Adipose tissue (tissue), 3 donors: ENCODE data around the gene GSK3B. TPM values are rescaled to one million over a fixed set of nuclear protein-coding genes. Genes with fewer than 3 reads are reported as not detected.

Experiments used
- H3K27ac ChIP-seq: one replicate; pipeline ENCODE4 v1.5.1; 2013; ENCODE audit warnings: low read depth, low read length
- WGBS, 3 donors: extraction: QIAGEN DNeasy Blood & Tissue Kit; methylation state at CpG; one replicate each; pipeline ENCODE4 v1.1.7; 2013; 5-methylcytosine and 5-hydroxymethylcytosine counted together
- polyA plus RNA-seq, 3 donors: library from polyadenylated mRNA; stranded (reverse); fragments of 200-250 nt; gene quantifications; one replicate each; pipeline ENCODE4 v1.2.3, GENCODE V29; 2013
- donor health status: healthy with polysubstance abuse.
- donor health status: Bipolar disorder and iron deficiency.
- donor health status: healthy.

Gene GSK3B
- polyA plus RNA-seq, 3 donors, result 6.3 to 14.0 (median 7.6) TPM

- WGBS, 3 donors, result 92 to 100% (median 98%) methylated on average over 1 of the region's 1 CpG
Measured at GRCh38 chr3:119976214-119976613, 118.0 kb downstream of the GSK3B start.

DNA sequence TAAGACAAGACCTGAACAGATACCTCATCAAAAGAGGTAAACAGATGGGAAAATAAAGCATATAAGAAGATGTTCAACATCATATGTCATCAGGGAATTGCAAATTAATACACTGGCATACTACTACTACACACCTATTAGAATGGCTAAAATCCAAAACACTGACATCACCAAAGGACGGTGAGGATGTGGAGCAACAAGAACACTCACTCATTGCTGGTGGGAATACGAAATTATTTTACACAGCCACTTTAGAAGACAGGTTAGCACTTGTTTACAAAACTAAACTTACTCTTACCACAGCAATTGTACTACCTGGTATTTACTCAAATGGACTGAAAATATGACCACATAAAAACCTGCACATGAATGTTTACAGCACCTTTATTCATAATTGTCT is 119.6 kb downstream of the GSK3B start:
- WGBS, 3 donors, result 89 to 92% (median 91%) methylated on average over 2 of the region's 2 CpGs
- H3K27ac ChIP-seq, result no peak overlapping the region

More at GRCh38 chr3:119976214-119976613, 118.0 kb downstream of the GSK3B start:
- H3K27ac ChIP-seq, result no peak overlapping the region

DNA sequence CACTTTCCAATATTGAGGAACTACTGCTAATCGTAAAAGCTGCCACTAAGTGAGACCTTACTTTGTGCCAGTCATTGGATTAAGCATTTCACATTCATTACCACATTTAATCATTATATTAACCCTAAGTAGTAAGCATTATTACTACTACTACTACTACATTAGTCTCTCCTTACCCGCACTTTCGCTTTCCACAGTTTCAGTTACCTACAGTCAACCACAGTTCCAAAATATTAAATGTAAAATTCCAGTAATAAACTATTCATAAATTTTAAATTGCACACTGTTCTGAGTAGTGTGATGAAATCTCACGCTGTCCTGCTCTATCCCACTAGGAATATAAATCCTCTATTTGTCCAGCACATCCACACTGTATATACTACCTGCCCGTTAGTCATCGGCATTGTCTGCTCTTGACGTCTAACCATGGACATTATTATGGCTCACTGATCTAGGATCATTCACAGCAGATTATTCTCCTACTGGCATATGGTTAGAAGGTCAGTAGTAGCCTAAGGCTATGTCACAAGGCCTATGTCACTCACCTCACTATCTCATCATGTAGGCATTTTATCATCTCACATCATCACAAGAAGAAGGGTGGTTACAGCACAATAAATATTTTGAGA is 121.1 kb downstream of the GSK3B start:
- H3K27ac ChIP-seq, result no peak overlapping the region
- 93 to 95% (median 95%) methylated on average over 7 of the region's 7 CpGs for WGBS, 3 donors

- WGBS, 3 donors, result 94 to 97% (median 95%) methylated on average over 4 of the region's 4 CpGs
- no peak overlapping the region for H3K27ac ChIP-seq
Measured at GRCh38 chr3:119969759-119970158, 124.5 kb downstream of the GSK3B start.

GRCh38 chr3:119967353-119968006 is 126.8 kb downstream of the GSK3B start:
- no peak overlapping the region for H3K27ac ChIP-seq
- 94 to 96% (median 96%) methylated on average over 7 of the region's 7 CpGs for WGBS, 3 donors

DNA sequence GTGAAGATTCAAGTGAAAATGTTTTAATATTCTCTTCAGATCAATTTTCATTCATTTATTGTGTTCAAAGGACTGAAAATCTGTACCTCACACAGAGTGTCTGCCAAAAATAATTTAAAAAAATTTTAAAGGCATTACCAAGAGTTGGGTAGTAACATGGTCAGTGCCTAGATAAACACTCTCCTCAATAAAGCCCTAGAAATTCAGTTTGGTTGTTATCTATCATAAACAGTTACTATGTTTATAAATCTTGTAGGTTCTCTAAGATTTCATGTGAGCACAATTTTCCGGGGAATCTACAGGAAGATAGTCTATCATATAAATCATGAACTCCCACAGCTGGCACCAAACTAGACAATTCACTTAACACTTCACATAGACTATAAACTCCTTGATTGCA is 128.6 kb downstream of the GSK3B start:
- WGBS, 3 donors, result 15 to 82% (median 58%) methylated on average over 1 of the region's 1 CpG
- H3K27ac ChIP-seq, result no peak overlapping the region

GRCh38 chr3:119964294-119964693 is 130.0 kb downstream of the GSK3B start:
- H3K27ac ChIP-seq, result no peak overlapping the region
- 70 to 90% (median 88%) methylated on average over 2 of the region's 2 CpGs for WGBS, 3 donors

DNA sequence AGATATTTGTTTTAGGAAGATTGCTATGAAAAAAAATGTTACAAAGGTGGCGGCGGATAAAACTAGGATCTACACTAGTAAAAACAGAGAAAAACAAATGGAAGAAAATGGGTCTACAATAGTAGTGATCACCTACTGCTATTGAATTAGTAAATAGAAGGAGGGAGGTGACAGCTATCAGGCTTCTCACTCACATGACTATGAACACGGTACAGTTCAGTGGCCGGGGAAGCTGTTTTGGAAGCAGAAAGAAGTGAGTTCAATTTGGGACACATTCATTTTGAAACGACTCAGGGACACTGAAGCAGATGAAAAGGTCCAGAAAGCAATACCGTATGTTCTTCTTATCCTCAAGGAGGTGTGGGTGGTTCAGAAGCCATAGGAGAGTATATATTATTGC is 138.3 kb downstream of the GSK3B start:
- 86 to 92% (median 92%) methylated on average over 6 of the region's 6 CpGs for WGBS, 3 donors
- no peak overlapping the region for H3K27ac ChIP-seq

DNA sequence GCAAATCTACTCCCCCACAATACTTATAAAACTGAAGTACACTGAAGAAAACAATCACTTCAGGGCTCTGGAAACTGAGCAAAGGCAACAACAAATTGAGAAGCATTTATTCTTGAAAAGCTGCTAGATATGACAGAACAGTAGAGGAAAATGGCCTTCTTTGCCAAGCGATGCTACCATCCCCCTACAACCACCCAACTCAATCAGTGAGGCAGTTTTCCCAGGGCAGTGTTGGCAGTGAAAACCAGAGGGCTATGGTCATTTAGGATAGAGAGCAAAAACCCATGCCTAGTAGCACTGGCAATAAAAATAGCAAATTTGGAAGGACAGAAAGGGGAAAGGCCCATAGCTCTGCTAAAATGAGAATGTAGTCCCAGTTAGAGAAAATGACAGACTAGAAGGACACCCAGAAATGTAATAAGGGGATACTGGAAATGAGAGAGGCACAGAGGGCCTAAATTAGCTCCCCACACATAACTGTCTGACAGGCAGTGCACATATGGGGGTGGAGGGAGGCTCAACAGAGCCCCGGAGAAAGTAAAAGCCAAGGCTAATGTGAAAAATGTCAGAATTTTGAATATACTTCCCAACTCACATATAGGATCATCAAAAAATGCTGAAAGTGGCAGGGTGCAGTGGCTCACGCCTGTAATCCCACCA is 143.5 kb downstream of the GSK3B start:
- WGBS, 3 donors, result 93 to 94% (median 94%) methylated on average over 3 of the region's 3 CpGs
- no peak overlapping the region for H3K27ac ChIP-seq

GRCh38 chr3:119945291-119945690 is 149.0 kb downstream of the GSK3B start:
- WGBS, 3 donors, result 55 to 59% (median 56%) methylated on average over 1 of the region's 1 CpG
- no peak overlapping the region for H3K27ac ChIP-seq

- 85 to 90% (median 90%) methylated on average over 2 of the region's 2 CpGs for WGBS, 3 donors
- no peak overlapping the region for H3K27ac ChIP-seq
Measured at GRCh38 chr3:119944091-119944490, 150.2 kb downstream of the GSK3B start.

DNA sequence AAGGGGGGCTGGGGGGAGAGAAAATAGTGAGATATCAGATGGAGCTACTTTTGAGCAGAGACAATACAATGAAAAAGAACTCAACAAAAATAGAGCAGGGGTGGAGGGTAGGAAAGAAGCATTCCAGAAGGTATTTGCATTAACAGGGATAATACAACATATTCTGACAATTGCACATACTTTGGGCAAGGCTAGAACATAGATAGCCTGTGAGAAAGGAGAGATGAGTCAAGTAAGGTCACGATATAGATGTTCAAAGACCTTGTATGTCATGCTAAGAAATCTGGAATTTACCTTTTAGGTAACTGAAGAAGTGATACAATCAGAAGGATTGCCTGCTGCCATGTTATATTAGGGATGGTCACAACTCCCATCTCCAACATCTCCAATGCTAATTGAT is 155.2 kb downstream of the GSK3B start:
- 97 to 100% (median 98%) methylated on average over 1 of the region's 1 CpG for WGBS, 3 donors

DNA sequence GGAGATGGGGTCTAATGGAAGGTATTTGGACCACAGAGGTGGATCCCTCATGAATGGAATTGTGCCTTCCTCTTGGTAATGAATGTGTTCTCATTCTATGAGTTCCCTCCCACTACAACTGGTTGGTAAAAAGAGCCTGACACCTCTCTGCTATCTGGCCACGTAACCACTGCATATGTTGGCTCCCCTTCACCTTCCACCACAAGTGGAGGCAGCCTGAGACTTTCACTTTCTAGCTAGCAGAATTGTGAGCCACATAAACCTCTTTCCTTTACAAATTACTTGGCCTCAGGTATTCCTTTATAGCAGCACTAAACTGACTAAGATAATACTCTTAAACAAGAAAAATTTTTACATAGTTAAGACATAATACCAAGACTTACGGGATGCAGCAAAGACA is 157.0 kb downstream of the GSK3B start:
- no peak overlapping the region for H3K27ac ChIP-seq
- 83 to 89% (median 86%) methylated on average over 2 of the region's 2 CpGs for WGBS, 3 donors

More for the DNA sequence above, 155.2 kb downstream of the GSK3B start:
- H3K27ac ChIP-seq, result no peak overlapping the region

DNA sequence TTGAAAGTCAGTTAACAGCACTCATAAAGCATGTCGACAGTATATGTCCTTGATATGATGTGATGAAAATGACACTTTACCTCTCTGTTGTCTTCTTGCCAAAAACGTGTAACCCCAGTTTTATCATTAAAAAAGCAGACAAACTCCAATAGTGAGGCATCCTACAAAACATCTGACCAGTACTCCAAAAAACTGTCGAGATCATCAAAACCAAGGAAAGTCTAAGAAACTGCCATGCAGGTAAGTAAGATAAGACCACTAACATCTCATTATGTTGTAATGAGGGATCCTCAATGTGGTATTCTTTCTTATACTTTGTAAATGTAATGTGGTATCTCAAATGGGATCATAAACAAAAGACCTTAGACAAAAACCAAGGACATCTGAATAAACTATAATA is 160.0 kb downstream of the GSK3B start:
- H3K27ac ChIP-seq, result no peak overlapping the region
- 77 to 88% (median 87%) methylated on average over 3 of the region's 3 CpGs for WGBS, 3 donors

- 89 to 95% (median 91%) methylated on average over 5 of the region's 5 CpGs for whole genome bisulfite sequencing, 3 donors
- H3K27ac ChIP-seq, result no peak overlapping the region
Measured at GRCh38 chr3:119933207-119933606, 161.0 kb downstream of the GSK3B start.

DNA sequence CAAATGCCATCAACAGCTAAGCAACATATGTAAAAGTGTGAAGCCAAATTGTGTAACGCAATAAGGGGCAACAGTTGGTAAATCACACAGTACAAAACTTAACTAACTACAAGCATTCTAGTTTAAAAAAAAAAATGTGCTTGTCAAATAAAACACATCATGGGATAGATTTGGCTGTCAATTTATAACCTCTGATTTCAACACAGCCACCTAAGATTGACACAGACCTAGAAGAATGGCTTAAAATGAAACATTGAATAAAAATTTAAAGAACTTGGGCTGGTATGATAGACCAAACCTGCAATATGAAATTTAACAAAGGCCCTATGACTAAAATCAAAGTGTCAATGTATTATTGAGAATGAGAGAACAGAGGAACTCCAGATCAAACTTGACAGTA is 164.0 kb downstream of the GSK3B start:
- no peak overlapping the region for H3K27ac ChIP-seq
- 85 to 94% (median 91%) methylated on average over 1 of the region's 1 CpG for WGBS, 3 donors

DNA sequence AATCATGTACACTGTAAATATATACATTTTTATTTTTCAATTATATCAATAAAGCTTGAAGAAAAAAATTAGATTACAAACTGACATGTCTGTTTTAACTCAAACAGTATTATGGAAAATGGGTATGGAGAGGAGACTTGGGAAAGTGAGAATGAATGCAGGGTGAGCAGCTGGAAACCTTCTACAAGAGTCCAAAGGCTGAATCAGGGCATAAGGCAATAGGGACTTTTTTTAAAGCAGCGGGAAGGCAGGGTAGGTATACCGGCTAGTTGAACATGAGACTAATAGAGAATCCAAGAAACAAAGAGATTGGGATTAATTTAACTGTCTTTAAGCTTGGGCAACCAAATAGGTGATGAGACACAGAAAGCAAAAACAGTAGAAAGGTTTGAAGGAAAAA is 167.1 kb downstream of the GSK3B start:
- WGBS, 3 donors, result 95 to 99% (median 96%) methylated on average over 2 of the region's 2 CpGs
- H3K27ac ChIP-seq, result no peak overlapping the region

GRCh38 chr3:119924111-119925094 is 169.8 kb downstream of the GSK3B start:
- H3K27ac ChIP-seq, result no peak overlapping the region
- 96% methylated on average over 7 of the region's 7 CpGs for WGBS, 3 donors
